Heart left ventricle (tissue), 13 donors: ENCODE data around the gene FBXL17.

Source experiments
- POLR2A ChIP-seq, 2 donors: fragments of 450-650 bp; IDR thresholded peaks; one replicate each; pipeline ENCODE4 v1.6.1; 2017; ENCODE audit warnings: antibody characterized with exemption in 2 of 2, mild to moderate bottlenecking in 2 of 2, moderate library complexity in 2 of 2
- TF ChIP-seq, protein P1 (sequence below), 12 donors: fragments of 200-600 bp; sonication (generic) in 4 of 12; IDR thresholded peaks; one replicate each; pipeline versions ENCODE4 v1.5.0 to v1.8.0; 2018 to 2022; ENCODE audit warnings: antibody characterized with exemption in 12 of 12, mild to moderate bottlenecking in 5 of 12
- donor health status: ischemic (EF 13 %, LVEDD 7.1; RV severe dilation, severe dysfunction).
- donor health status: DM: no; HTN: yes; CAD: no.
- donor health status: DM: no; HTN: no; CAD: no.
- donor health status: ischemic (EF 25% LVEDD 6.9; RV normal size, moderate dysfunction).
- donor health status: ischemic (EF 25% LVEDD 5.7; RV mildly dilated, moderate dysfunction).
- donor health status: ischemic (EF 35%, LVEDD 5.7; RV mildly dilated, moderate dysfunction).
- donor health status: nonischemic (EF 11% LVEDD 7.7; RV severe dilation, severe dysfunction).
- donor health status: DM: yes; HTN: yes; CAD: no.
- donor health status: PGD.
- donor health status: ischemic (EF 29% LVEDD 5.4; RV normal size, mild dysfunction).
- donor health status: nonischemic (EF 23%, LVEDD 6.1; RV moderate dilation, normal function).

DNA sequence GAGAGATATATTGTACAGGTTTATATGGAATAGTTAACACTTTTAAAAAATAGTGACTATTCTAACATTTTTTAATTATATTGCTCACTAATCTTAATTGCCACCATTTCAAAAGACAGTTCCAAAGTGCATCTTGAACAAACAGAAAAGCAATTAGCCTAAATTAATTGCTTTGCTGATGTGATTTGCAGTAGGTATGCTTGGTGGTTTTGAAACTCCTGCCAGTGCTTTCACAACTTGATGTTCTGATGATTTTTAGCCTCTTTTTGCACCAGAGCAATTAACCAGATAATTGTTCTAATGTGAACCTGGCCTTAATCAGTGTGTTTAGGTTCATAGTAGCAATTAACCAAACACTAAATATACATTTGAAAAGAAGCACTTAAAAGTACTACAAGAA is 207.6 kb downstream of the FBXL17 start:
- TF ChIP-seq, protein P1, sequence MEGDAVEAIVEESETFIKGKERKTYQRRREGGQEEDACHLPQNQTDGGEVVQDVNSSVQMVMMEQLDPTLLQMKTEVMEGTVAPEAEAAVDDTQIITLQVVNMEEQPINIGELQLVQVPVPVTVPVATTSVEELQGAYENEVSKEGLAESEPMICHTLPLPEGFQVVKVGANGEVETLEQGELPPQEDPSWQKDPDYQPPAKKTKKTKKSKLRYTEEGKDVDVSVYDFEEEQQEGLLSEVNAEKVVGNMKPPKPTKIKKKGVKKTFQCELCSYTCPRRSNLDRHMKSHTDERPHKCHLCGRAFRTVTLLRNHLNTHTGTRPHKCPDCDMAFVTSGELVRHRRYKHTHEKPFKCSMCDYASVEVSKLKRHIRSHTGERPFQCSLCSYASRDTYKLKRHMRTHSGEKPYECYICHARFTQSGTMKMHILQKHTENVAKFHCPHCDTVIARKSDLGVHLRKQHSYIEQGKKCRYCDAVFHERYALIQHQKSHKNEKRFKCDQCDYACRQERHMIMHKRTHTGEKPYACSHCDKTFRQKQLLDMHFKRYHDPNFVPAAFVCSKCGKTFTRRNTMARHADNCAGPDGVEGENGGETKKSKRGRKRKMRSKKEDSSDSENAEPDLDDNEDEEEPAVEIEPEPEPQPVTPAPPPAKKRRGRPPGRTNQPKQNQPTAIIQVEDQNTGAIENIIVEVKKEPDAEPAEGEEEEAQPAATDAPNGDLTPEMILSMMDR (IDR thresholded peaks at IDR 0.05): no peak
- TF ChIP-seq POLR2A (IDR thresholded peaks at IDR 0.05): no peak
